Neural progenitor cell (in vitro differentiated cells): Measurements from ENCODE around the gene SRSF10.
"Not testable (repeated sequence)": the region's sequence is repeated elsewhere in the genome, so short reads cannot be mapped to it uniquely, and the experiment has no call there.

Experiments used
- CTCF ChIP-seq: fragments of 200-600 bp; sonication (generic); IDR thresholded peaks from 2 replicates; pipeline ENCODE4 v1.5.1; 2017; ENCODE audit warnings: antibody characterized with exemption, mild to moderate bottlenecking
- EZH2phosphoT487 ChIP-seq: fragments of 200-600 bp; sonication (generic); IDR thresholded peaks from 2 replicates; pipeline ENCODE4 v1.6.1; 2017; ENCODE audit warnings: antibody characterized with exemption

GRCh38 chr1:23992011-23992410 is 11.9 kb upstream of the SRSF10 start:
- TF ChIP-seq CTCF, EZH2phosphoT487: not testable (repeated sequence)
